Keratinocyte (primary cell): ENCODE results near the gene CCDC70. TPM values are rescaled to one million over a fixed set of nuclear protein-coding genes. Genes with fewer than 3 reads are reported as not detected.

Experiments used
- DNase-seq: peaks from one replicate; pipeline ENCODE4 v3.0.0-alpha.2; 2011; ENCODE audit warnings: low read depth, missing footprints, low spot score
- FAIRE-seq: peaks from 2 replicates; lab custom pipeline; 2011; peaks lifted over from hg19 to GRCh38; lab: Jason Lieb, UNC
- H2AFZ ChIP-seq: 2 replicates; pipeline ENCODE4 v1.6.0; 2012; ENCODE audit warnings: low read length, control low read depth, inconsistent platforms; ENCODE audit not compliant: control insufficient read depth
- H3K27ac ChIP-seq: 2 replicates; pipeline ENCODE4 v1.5.1; 2011; ENCODE audit warnings: low read length; ENCODE audit not compliant: control insufficient read depth, insufficient read depth
- H3K27me3 ChIP-seq: 3 replicates; pipeline ENCODE4 v1.6.0; 2011; ENCODE audit warnings: low read length; ENCODE audit not compliant: control insufficient read depth, insufficient read depth; ENCODE audit errors: extremely low read depth
- H3K36me3 ChIP-seq, 2 experiments: 2 replicates in 1 of 2; 3 replicates in 1 of 2; pipeline ENCODE4 v1.5.1; 2011; ENCODE audit warnings: low read length in 2 of 2, mild to moderate bottlenecking in 1 of 2; ENCODE audit not compliant: control insufficient read depth in 2 of 2, insufficient read depth in 2 of 2; ENCODE audit errors: extremely low read depth in 1 of 2
- H3K4me1 ChIP-seq: 3 replicates; pipeline ENCODE4 v1.5.1; 2011; ENCODE audit warnings: low read length; ENCODE audit not compliant: control insufficient read depth, insufficient read depth; ENCODE audit errors: extremely low read depth
- H3K4me2 ChIP-seq: 3 replicates; pipeline ENCODE4 v1.6.0; 2011; ENCODE audit warnings: low read depth, low read length; ENCODE audit not compliant: control insufficient read depth, insufficient read depth; ENCODE audit errors: extremely low read depth
- H3K4me3 ChIP-seq, 3 experiments: fragments of 200-600 bp in 1 of 3; sonication (generic) in 1 of 3; 2 replicates in 2 of 3; 3 replicates in 1 of 3; pipeline ENCODE4 v1.5.1; 2011 to 2016; ENCODE audit warnings: low read length in 3 of 3, mild to moderate bottlenecking in 3 of 3, control low read depth in 2 of 3, inconsistent platforms in 1 of 3, low read depth in 1 of 3, mixed read lengths in 1 of 3, mixed run types in 1 of 3, moderate library complexity in 1 of 3; ENCODE audit not compliant: control insufficient read depth in 2 of 3, insufficient read depth in 2 of 3; ENCODE audit errors: extremely low read depth in 1 of 3
- H3K79me2 ChIP-seq: 2 replicates; pipeline ENCODE4 v1.6.0; 2012; ENCODE audit warnings: low read length; ENCODE audit not compliant: control insufficient read depth, insufficient read depth
- H3K9ac ChIP-seq: 3 replicates; pipeline ENCODE4 v1.6.0; 2011; ENCODE audit warnings: low read length; ENCODE audit not compliant: control insufficient read depth, insufficient read depth; ENCODE audit errors: extremely low read depth
- H3K9me1 ChIP-seq: 3 replicates; pipeline ENCODE4 v1.6.0; 2011; ENCODE audit warnings: low read length; ENCODE audit not compliant: control insufficient read depth, insufficient read depth; ENCODE audit errors: extremely low read depth
- H3K9me3 ChIP-seq: 2 replicates; pipeline ENCODE4 v1.5.1; 2012; ENCODE audit warnings: low read depth, low read length; ENCODE audit not compliant: control insufficient read depth
- H4K20me1 ChIP-seq: 3 replicates; pipeline ENCODE4 v1.6.0; 2011; ENCODE audit warnings: low read length; ENCODE audit not compliant: control insufficient read depth, insufficient read depth; ENCODE audit errors: extremely low read depth
- EZH2 ChIP-seq: IDR thresholded peaks from one replicate; pipeline ENCODE4 v1.6.1; 2012; ENCODE audit warnings: inconsistent platforms, mild to moderate bottlenecking, low read length, moderate library complexity
- dilution Hi-C: fragments of 300-500 bp; cut with MboI; formaldehyde crosslinking; loops from one replicate; pipeline ENCODE4 v1.7.0; 2020; ENCODE audit warnings: low sequenced_read_pairs; ENCODE audit not compliant: extremely low pct_ligation_motif_present
- polyA plus RNA-seq, 5 experiments: library from polyadenylated mRNA; depleted of rRNA in 3 of 5; stranded (reverse) in 3 of 5; stranded (forward) in 1 of 5; unstranded in 1 of 5; fragments of >200 nt; gene quantifications; 1 replicate in 1 of 5; 2 replicates in 3 of 5; 3 replicates in 1 of 5; pipeline versions ENCODE4 v1.2.1 to v1.2.3, GENCODE V29; 2011 to 2012; ENCODE audit warnings: missing spikeins in 2 of 5, low read depth in 1 of 5, low replicate concordance in 1 of 5
- TF ChIP-seq, protein P1 (sequence below), 3 experiments: IDR thresholded peaks in 1 of 3; conservative IDR thresholded peaks in 1 of 3; optimal IDR thresholded peaks in 1 of 3; 2 replicates in 2 of 3; 3 replicates in 1 of 3; pipeline versions ENCODE3 to v1.5.1; 2011; ENCODE audit warnings: low read length in 3 of 3, mild to moderate bottlenecking in 3 of 3, moderate library complexity in 2 of 3, control low read depth in 1 of 3, inconsistent platforms in 1 of 3; ENCODE audit not compliant: insufficient read depth in 2 of 3; ENCODE audit errors: extremely low read depth in 1 of 3

Gene CCDC70
- polyA plus RNA-seq, 1 donor (not counting 4 experiments of a cell fraction or from before 2014, with no cell fraction given): not detected

DNA sequence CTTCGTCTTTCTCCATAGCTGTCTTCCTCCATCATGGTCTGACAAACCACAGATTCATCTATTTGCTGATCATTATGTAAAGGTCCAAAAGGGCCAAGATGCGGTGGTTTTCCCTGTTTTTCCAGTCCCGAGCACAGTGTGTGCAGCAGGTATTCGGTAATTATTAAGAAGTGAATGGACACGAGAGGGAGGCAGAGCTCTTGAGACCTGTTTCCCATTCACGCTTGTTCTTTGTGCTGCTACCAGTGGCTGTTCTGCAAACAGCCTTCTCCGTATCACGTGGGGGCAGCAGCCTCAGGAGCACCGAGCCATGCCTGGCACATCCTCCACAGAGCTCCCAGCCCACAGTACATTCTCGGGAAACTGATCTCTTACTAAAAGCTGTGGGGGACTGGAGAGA is 50.3 kb downstream of the CCDC70 start:
- Histone ChIP-seq H3K4me1 (no peaks in the 10 kb centered on the region), H2AFZ (no peak overlapping the region), H3K27me3 (no peaks in the 10 kb centered on the region), H3K79me2 (no peaks in the 10 kb centered on the region), H4K20me1 (no peaks in the 10 kb centered on the region), H3K4me3 (no peak overlapping the region), H3K9ac (no peak overlapping the region), H3K4me2 (no peak overlapping the region), H3K36me3 (no peaks in the 10 kb centered on the region), H3K9me1 (no peaks in the 10 kb centered on the region), H3K9me3 (no peaks in the 10 kb centered on the region), H3K27ac (no peak overlapping the region)
- DNase-seq (no peak), FAIRE-seq (no peak)
- TF ChIP-seq, protein P1, sequence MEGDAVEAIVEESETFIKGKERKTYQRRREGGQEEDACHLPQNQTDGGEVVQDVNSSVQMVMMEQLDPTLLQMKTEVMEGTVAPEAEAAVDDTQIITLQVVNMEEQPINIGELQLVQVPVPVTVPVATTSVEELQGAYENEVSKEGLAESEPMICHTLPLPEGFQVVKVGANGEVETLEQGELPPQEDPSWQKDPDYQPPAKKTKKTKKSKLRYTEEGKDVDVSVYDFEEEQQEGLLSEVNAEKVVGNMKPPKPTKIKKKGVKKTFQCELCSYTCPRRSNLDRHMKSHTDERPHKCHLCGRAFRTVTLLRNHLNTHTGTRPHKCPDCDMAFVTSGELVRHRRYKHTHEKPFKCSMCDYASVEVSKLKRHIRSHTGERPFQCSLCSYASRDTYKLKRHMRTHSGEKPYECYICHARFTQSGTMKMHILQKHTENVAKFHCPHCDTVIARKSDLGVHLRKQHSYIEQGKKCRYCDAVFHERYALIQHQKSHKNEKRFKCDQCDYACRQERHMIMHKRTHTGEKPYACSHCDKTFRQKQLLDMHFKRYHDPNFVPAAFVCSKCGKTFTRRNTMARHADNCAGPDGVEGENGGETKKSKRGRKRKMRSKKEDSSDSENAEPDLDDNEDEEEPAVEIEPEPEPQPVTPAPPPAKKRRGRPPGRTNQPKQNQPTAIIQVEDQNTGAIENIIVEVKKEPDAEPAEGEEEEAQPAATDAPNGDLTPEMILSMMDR (optimal IDR thresholded peaks at IDR 0.05 in 1 of 3, IDR thresholded peaks at IDR 0.05 in 1 of 3, conservative IDR thresholded peaks at IDR 0.05 in 1 of 3; ENCODE audit: extremely low read depth in 1 of 3, insufficient read depth in 2 of 3, low read length in 3 of 3): no peak
- TF ChIP-seq EZH2: no peak
- dilution Hi-C loops: no loop called here

GRCh38 chr13:51912511-51913225 is 50.9 kb downstream of the CCDC70 start:
- H3K4me1 ChIP-seq: no peaks in the 10 kb centered on the region
- H3K36me3 ChIP-seq: no peaks in the 10 kb centered on the region
- no peak overlapping the region for H3K4me2 ChIP-seq
- DNase-seq (no peak), FAIRE-seq (no peak)
- H3K4me3 ChIP-seq: no peak overlapping the region
- peaks cover 4% of the 10 kb centered on the region for H3K27me3 ChIP-seq
- H3K79me2 ChIP-seq: no peaks in the 10 kb centered on the region
- no peak overlapping the region for H3K9ac ChIP-seq
- no peak overlapping the region for H3K27ac ChIP-seq
- no peak overlapping the region for H2AFZ ChIP-seq
- dilution Hi-C loops: no loop called here
- no peaks in the 10 kb centered on the region for H3K9me3 ChIP-seq
- no peaks in the 10 kb centered on the region for H4K20me1 ChIP-seq
- H3K9me1 ChIP-seq: no peaks in the 10 kb centered on the region
- TF ChIP-seq, protein P1 (optimal IDR thresholded peaks at IDR 0.05 in 1 of 3, IDR thresholded peaks at IDR 0.05 in 1 of 3, conservative IDR thresholded peaks at IDR 0.05 in 1 of 3; ENCODE audit: extremely low read depth in 1 of 3, insufficient read depth in 2 of 3, low read length in 3 of 3): no peak
- no peak for TF ChIP-seq EZH2
